ENCODE results near the gene TMEM154. TPM values are rescaled to one million over a fixed set of nuclear protein-coding genes. Genes with fewer than 3 reads are reported as not detected.
A peak's percentile ranks its signal among the peaks of the same experiment; 100 is the strongest.

Gene TMEM154
- total and polyA plus RNA-seq, 7 experiments from 2014 or later = 21.3 to 46.8 (median 36.9) TPM

DNA sequence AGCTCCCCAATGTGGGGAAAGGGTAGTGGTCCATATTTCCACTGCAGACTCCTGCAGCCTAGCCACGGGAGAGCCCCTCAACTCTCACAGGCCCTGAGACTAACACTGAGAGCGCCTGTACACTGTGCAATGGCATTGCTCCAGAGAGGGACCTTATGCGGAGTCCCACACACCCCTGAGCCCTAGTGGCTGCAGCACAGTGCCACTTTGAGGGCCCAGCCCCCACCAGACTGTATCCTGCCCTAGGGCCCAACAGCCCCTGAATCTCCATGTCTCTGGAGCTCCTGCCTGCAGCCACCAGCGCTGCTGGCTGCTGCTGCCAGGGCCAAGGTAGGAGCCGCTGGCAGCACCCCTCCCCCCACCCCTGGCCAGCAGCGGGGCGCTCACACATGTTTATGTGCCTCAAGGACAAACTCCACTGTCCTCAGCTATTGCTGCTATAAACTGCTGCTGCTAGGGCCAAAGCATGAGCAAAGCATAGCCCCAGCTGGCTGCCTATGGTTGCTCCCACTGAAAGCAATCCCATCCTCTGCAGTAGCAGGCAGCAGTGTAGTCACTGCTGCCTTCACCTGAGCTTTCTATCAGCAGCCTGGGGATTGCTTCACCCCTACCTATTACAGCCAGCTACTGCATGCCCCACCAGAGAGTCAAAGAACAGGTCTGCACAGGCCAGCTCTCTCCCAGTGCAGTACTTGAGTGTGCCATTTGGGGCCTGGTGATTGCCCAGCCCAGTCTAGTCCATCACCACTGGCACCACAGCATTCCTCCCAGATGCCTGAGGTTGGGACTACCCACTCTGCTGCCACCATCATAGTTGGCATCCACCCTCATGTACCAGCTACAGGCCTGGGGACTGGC is 24.3 kb downstream of the TMEM154 start:
- no peak overlapping the region for H3K27ac Mint-ChIP-seq
- ATAC-seq = no peak
- Histone ChIP-seq H3K9me3 (ENCODE audit: control insufficient read depth in 2 of 3, low read length in 3 of 3) (peaks cover 0 to 12% (median 9%) of the 10 kb centered on the region in 3 experiments), H3K4me1 (ENCODE audit: control insufficient read depth in 2 of 2, insufficient read depth in 2 of 2, low read length in 2 of 2) (no peaks in the 10 kb centered on the region), H3K27me3 (ENCODE audit: control insufficient read depth in 2 of 2, insufficient read depth in 2 of 2, low read length in 2 of 2) (no peaks in the 10 kb centered on the region), H3K27ac (ENCODE audit: low read depth, low read length) (no peak overlapping the region), H3K36me3 (ENCODE audit: control insufficient read depth in 2 of 3, insufficient read depth in 3 of 3, low read length in 3 of 3) (peaks cover 0 to 12% (median 0%) of the 10 kb centered on the region in 3 experiments), H3K4me3 (ENCODE audit: low read length) (no peak overlapping the region)
- peak overlapping the region in 1 of 10 donors; percentile 59 for H3K4me3 Mint-ChIP-seq
- intact Hi-C loops (cut with micrococcal nuclease) = no loop called here
- H3K9me3 Mint-ChIP-seq = peaks cover 8 to 47% (median 30%) of the 10 kb centered on the region in 11 donors
- no peak for DNase-seq
- peaks cover 8 to 18% (median 10%) of the 10 kb centered on the region in 7 donors for H3K4me1 Mint-ChIP-seq
- ChIA-PET CTCF (interaction anchor here (0.6 kb wide), 1 partner anchor 579 kb away, joined by 3 read pairs; no protein-coding TSS in a partner anchor), POLR2A (interaction anchor here (1.4 kb wide), 1 partner anchor 12 kb away, joined by 5 read pairs; no protein-coding TSS in a partner anchor)
- no peaks in the 10 kb centered on the region for H3K27me3 Mint-ChIP-seq
- peaks cover 36 to 70% (median 66%) of the 10 kb centered on the region in 5 donors for H3K36me3 Mint-ChIP-seq

DNA sequence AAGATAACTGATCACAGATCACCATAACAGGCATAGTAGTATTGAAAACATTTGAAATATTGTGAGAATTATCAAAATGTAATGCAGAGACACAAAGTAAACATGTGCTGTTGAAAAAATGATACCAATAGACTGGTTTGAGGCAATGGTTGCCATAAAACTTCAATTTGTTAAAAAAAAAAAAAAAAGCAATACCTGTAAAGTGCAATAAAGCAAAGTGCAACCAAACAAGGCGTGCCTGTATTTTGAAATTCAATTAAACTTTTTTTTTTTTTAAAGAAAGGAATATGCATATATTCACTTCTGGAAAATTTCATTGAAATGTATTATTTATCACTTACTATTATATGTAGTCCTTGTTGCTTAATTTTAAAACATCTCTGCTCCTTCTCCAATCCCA is 27.7 kb downstream of the TMEM154 start:
- Mint-ChIP-seq H3K27me3 (no peaks in the 10 kb centered on the region), H3K4me1 (peaks cover 8 to 16% (median 10%) of the 10 kb centered on the region in 7 donors), H3K9me3 (peaks cover 0 to 15% (median 5%) of the 10 kb centered on the region in 11 donors), H3K27ac (no peak overlapping the region), H3K36me3 (peaks cover 20 to 63% (median 48%) of the 10 kb centered on the region in 5 donors), H3K4me3 (no peak overlapping the region)
- Histone ChIP-seq H3K27me3 (ENCODE audit: control insufficient read depth in 2 of 2, insufficient read depth in 2 of 2, low read length in 2 of 2) (no peaks in the 10 kb centered on the region), H3K36me3 (ENCODE audit: control insufficient read depth in 2 of 3, insufficient read depth in 3 of 3, low read length in 3 of 3) (peaks cover 0 to 22% (median 0%) of the 10 kb centered on the region in 3 experiments), H3K27ac (ENCODE audit: low read depth, low read length) (no peak overlapping the region), H3K9me3 (ENCODE audit: control insufficient read depth in 2 of 3, low read length in 3 of 3) (peaks cover 0 to 4% (median 2%) of the 10 kb centered on the region in 3 experiments), H3K4me3 (ENCODE audit: low read length) (no peak overlapping the region), H3K4me1 (ENCODE audit: control insufficient read depth in 2 of 2, insufficient read depth in 2 of 2, low read length in 2 of 2) (no peaks in the 10 kb centered on the region)
- ATAC-seq (no peak), DNase-seq (no peak)
- intact Hi-C loops (cut with micrococcal nuclease) = no loop called here
- CTCF ChIA-PET = no interaction called here
- POLR2A ChIA-PET = no interaction called here

- H3K27ac Mint-ChIP-seq = no peak overlapping the region
Measured at GRCh38 chr4:152651473-152652060, 28.2 kb downstream of the TMEM154 start.

GRCh38 chr4:152646221-152646620 is 33.6 kb downstream of the TMEM154 start:
- intact Hi-C loops (cut with micrococcal nuclease) = no loop called here
- Mint-ChIP-seq H3K27me3 (no peaks in the 10 kb centered on the region), H3K4me1 (peaks cover 0 to 26% (median 9%) of the 10 kb centered on the region in 7 donors), H3K4me3 (no peak overlapping the region), H3K36me3 (peaks cover 5 to 55% (median 26%) of the 10 kb centered on the region in 5 donors), H3K9me3 (no peaks in the 10 kb centered on the region), H3K27ac (peak overlapping the region in 4 of 9 donors; percentile 25 to 78 (median 40))
- ATAC-seq (no peak), DNase-seq (no peak)
- H3K36me3 ChIP-seq (ENCODE audit: control insufficient read depth in 2 of 3, insufficient read depth in 3 of 3, low read length in 3 of 3) = peaks cover 0 to 22% (median 0%) of the 10 kb centered on the region in 3 experiments
- ChIA-PET POLR2A (interaction anchor here (1.2 kb wide), 1 partner anchor 111 kb away, joined by 4 read pairs; no protein-coding TSS in a partner anchor), CTCF (interaction anchor here (0.6 to 1.5 kb wide), 3 partner anchors 9 to 145 kb away, joined by 3 to 11 read pairs (median 5); no protein-coding TSS in a partner anchor)
- H3K4me1 ChIP-seq (ENCODE audit: control insufficient read depth in 2 of 2, insufficient read depth in 2 of 2, low read length in 2 of 2) = peaks cover 0 to 15% of the 10 kb centered on the region in 2 donors
- no peaks in the 10 kb centered on the region for H3K9me3 ChIP-seq (ENCODE audit: control insufficient read depth in 2 of 3, low read length in 3 of 3)
- H3K27ac ChIP-seq (ENCODE audit: low read depth, low read length) = no peak overlapping the region
- no peak overlapping the region for H3K4me3 ChIP-seq (ENCODE audit: low read length)
- no peaks in the 10 kb centered on the region for H3K27me3 ChIP-seq (ENCODE audit: control insufficient read depth in 2 of 2, insufficient read depth in 2 of 2, low read length in 2 of 2)

More at GRCh38 chr4:152651473-152652060, 28.2 kb downstream of the TMEM154 start:
- ATAC-seq (no peak), DNase-seq (no peak)
- peaks cover 16 to 63% (median 43%) of the 10 kb centered on the region in 5 donors for H3K36me3 Mint-ChIP-seq
- Histone ChIP-seq H3K9me3 (ENCODE audit: control insufficient read depth in 2 of 3, low read length in 3 of 3) (peaks cover 0 to 4% (median 0%) of the 10 kb centered on the region in 3 experiments), H3K4me1 (ENCODE audit: control insufficient read depth in 2 of 2, insufficient read depth in 2 of 2, low read length in 2 of 2) (no peaks in the 10 kb centered on the region), H3K36me3 (ENCODE audit: control insufficient read depth in 2 of 3, insufficient read depth in 3 of 3, low read length in 3 of 3) (peaks cover 0 to 25% (median 0%) of the 10 kb centered on the region in 3 experiments), H3K27me3 (ENCODE audit: control insufficient read depth in 2 of 2, insufficient read depth in 2 of 2, low read length in 2 of 2) (no peaks in the 10 kb centered on the region), H3K27ac (ENCODE audit: low read depth, low read length) (no peak overlapping the region), H3K4me3 (ENCODE audit: low read length) (no peak overlapping the region)
- no peaks in the 10 kb centered on the region for H3K27me3 Mint-ChIP-seq
- intact Hi-C loops (cut with micrococcal nuclease) = no loop called here
- H3K9me3 Mint-ChIP-seq = peaks cover 0 to 12% (median under 1%) of the 10 kb centered on the region in 11 donors
- H3K4me3 Mint-ChIP-seq = no peak overlapping the region
- ChIA-PET POLR2A (no interaction called here), CTCF (interaction anchor here (0.6 kb wide), 1 partner anchor 96 kb away, joined by 3 read pairs; no protein-coding TSS in a partner anchor)
- H3K4me1 Mint-ChIP-seq = peaks cover 8 to 14% (median 10%) of the 10 kb centered on the region in 7 donors

- DNase-seq (no peak), ATAC-seq (no peak)
- Histone ChIP-seq H3K27me3 (ENCODE audit: control insufficient read depth in 2 of 2, insufficient read depth in 2 of 2, low read length in 2 of 2) (no peaks in the 10 kb centered on the region), H3K36me3 (ENCODE audit: control insufficient read depth in 2 of 3, insufficient read depth in 3 of 3, low read length in 3 of 3) (peaks cover 0 to 5% (median 0%) of the 10 kb centered on the region in 3 experiments), H3K9me3 (ENCODE audit: control insufficient read depth in 2 of 3, low read length in 3 of 3) (no peaks in the 10 kb centered on the region), H3K4me1 (ENCODE audit: control insufficient read depth in 2 of 2, insufficient read depth in 2 of 2, low read length in 2 of 2) (peaks cover 0 to 15% of the 10 kb centered on the region in 2 donors), H3K27ac (ENCODE audit: low read depth, low read length) (no peak overlapping the region), H3K4me3 (ENCODE audit: low read length) (no peak overlapping the region)
- H3K9me3 Mint-ChIP-seq = no peaks in the 10 kb centered on the region
- no peak overlapping the region for H3K4me3 Mint-ChIP-seq
- H3K4me1 Mint-ChIP-seq = peaks cover 0 to 26% (median 9%) of the 10 kb centered on the region in 7 donors
- intact Hi-C loops (cut with micrococcal nuclease) = loop anchor here (5.0 kb wide), 3 partner anchors 33 to 1282 kb away; partner anchors contain the start of gene TMEM154 (in 1 of the 2)
- peak overlapping the region in 6 of 9 donors; percentile 19 to 79 (median 63) for H3K27ac Mint-ChIP-seq
- H3K27me3 Mint-ChIP-seq = no peaks in the 10 kb centered on the region
- ChIA-PET POLR2A (interaction anchor here (1.0 to 1.6 kb wide), 2 partner anchors 11 to 127 kb away, joined by 3 to 5 read pairs; no protein-coding TSS in a partner anchor), CTCF (interaction anchor here (1.2 to 11.0 kb wide), 2 partner anchors 34 to 142 kb away, joined by 4 to 167 read pairs; no protein-coding TSS in a partner anchor)
- H3K36me3 Mint-ChIP-seq = peaks cover 0 to 45% (median 15%) of the 10 kb centered on the region in 5 donors
Measured at GRCh38 chr4:152644130-152644529, 35.7 kb downstream of the TMEM154 start.

Measured in naive thymus-derived CD4-positive, alpha-beta T cell (primary cell).